ENCODE results near the gene TMEM168. TPM values are rescaled to one million over a fixed set of nuclear protein-coding genes. Genes with fewer than 3 reads are reported as not detected.

TMEM168 gene
- total RNA-seq, 4 donors from 2014 or later, result 10.3 to 119 (median 52.8) TPM

DNA sequence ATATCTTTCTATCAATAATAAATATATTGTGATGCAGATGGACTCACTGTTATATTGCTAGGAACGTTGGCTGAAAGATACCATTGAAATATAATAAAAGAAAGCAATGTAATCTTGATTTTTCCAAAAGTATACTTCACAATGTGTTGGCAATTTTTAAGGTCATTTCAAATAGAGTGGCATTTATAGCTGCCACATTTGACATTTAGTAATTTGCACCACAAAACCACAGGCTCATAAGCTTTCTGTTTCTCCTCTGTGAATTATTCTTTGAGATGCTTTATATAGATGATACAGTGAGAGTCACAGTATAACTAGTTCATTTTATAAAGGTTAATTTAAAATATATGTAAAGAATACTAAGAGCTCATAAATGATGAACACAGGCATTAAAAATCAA lies 44.6 kb downstream of the TMEM168 start:
- H3K36me3 ChIP-seq, result no peaks in the 10 kb centered on the region
- H3K27me3 ChIP-seq, result no peaks in the 10 kb centered on the region
- no peak for TF ChIP-seq POLR2A (IDR thresholded peaks at IDR 0.05)
- TF ChIP-seq, protein P1, sequence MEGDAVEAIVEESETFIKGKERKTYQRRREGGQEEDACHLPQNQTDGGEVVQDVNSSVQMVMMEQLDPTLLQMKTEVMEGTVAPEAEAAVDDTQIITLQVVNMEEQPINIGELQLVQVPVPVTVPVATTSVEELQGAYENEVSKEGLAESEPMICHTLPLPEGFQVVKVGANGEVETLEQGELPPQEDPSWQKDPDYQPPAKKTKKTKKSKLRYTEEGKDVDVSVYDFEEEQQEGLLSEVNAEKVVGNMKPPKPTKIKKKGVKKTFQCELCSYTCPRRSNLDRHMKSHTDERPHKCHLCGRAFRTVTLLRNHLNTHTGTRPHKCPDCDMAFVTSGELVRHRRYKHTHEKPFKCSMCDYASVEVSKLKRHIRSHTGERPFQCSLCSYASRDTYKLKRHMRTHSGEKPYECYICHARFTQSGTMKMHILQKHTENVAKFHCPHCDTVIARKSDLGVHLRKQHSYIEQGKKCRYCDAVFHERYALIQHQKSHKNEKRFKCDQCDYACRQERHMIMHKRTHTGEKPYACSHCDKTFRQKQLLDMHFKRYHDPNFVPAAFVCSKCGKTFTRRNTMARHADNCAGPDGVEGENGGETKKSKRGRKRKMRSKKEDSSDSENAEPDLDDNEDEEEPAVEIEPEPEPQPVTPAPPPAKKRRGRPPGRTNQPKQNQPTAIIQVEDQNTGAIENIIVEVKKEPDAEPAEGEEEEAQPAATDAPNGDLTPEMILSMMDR (IDR thresholded peaks at IDR 0.05), result no peak
- H3K4me1 ChIP-seq, result no peaks in the 10 kb centered on the region
- intact Hi-C loops (cut with DNase I; ENCODE audit: low total_unique reads), result no loop called here
- DNase-seq, result no peak
- no peaks in the 10 kb centered on the region for H3K9me3 ChIP-seq
- H3K27ac ChIP-seq, result no peak overlapping the region
- no peak overlapping the region for H3K4me3 ChIP-seq

DNA sequence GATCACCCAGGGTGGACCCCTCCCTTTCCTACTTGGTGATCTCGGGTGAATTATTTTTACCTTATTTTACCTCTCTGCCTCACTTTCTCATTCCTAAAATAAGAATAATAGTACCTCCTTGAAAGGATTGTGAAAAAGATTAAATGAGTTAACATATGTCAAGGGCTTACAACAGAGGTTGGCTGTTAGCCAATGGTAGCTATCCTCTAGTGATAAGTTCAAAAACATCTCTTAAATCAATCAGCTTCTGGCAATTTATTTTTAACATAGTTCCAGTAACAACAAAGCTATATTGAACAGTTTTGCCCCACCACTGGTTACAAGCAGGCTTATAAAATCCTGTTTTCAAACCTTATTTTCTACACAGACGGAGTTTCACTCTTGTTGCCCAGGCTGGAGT lies 45.4 kb downstream of the TMEM168 start:
- intact Hi-C loops (cut with DNase I; ENCODE audit: low total_unique reads), result no loop called here
- Histone ChIP-seq H3K27me3 (no peaks in the 10 kb centered on the region), H3K9me3 (no peaks in the 10 kb centered on the region), H3K36me3 (no peaks in the 10 kb centered on the region), H3K27ac (no peak overlapping the region), H3K4me1 (no peaks in the 10 kb centered on the region), H3K4me3 (no peak overlapping the region)
- no peak for TF ChIP-seq POLR2A (IDR thresholded peaks at IDR 0.05)
- TF ChIP-seq, protein P1 (IDR thresholded peaks at IDR 0.05), result no peak
- no peak for DNase-seq

DNA sequence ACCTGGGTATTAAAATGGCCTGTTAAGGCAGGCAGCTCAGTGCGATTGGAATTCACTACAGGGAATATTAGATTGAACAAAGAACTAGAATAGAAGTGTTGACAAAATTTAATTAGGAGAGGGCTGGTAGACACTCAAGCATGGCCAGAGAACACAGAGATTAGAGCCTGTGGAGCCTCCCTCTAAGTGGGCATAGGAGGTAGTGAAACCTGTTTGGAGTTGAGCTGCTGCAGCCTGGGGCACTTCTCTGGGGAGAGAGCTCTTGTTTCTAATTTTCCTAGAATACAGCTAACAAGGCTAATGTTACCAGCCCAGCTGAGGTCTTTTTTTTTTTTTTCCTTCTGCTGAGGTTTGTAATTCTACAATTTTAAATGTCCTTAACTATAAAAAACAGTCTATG lies 46.4 kb downstream of the TMEM168 start:
- no peaks in the 10 kb centered on the region for H3K27me3 ChIP-seq
- H3K9me3 ChIP-seq, result peaks cover 0 to 3% of the 10 kb centered on the region in 2 donors
- no peaks in the 10 kb centered on the region for H3K36me3 ChIP-seq
- H3K27ac ChIP-seq, result no peak overlapping the region
- TF ChIP-seq, protein P1 (IDR thresholded peaks at IDR 0.05), result no peak
- no peak for TF ChIP-seq POLR2A (IDR thresholded peaks at IDR 0.05)
- H3K4me1 ChIP-seq, result no peaks in the 10 kb centered on the region
- no peak for DNase-seq
- intact Hi-C loops (cut with DNase I; ENCODE audit: low total_unique reads), result no loop called here
- no peak overlapping the region for H3K4me3 ChIP-seq

DNA sequence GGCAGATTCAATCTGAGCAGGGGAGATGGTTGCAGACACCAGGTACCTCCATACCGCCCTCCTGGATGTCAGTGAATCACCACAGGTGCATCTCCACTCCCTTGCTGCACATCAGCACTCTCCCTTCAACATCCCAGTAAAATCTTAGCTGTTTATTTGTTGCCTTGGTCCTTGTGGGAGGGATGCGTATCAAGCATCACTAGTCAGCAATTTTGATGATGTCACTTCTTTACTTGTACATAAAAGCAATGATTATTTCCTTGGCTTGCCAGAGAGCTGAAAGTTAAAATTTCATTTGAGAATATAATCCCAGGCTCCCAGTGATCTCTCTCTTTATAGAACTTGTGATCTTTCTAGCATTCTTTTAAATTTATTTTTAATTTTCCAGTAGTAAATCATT lies 49.5 kb downstream of the TMEM168 start:
- Histone ChIP-seq H3K9me3 (peaks cover 0 to 11% of the 10 kb centered on the region in 2 donors), H3K36me3 (no peaks in the 10 kb centered on the region), H3K27ac (no peak overlapping the region), H3K4me1 (no peaks in the 10 kb centered on the region), H3K27me3 (no peaks in the 10 kb centered on the region), H3K4me3 (no peak overlapping the region)
- DNase-seq, result no peak
- TF ChIP-seq, protein P1 (IDR thresholded peaks at IDR 0.05), result no peak
- no peak for TF ChIP-seq POLR2A (IDR thresholded peaks at IDR 0.05)
- intact Hi-C loops (cut with DNase I; ENCODE audit: low total_unique reads), result no loop called here

DNA sequence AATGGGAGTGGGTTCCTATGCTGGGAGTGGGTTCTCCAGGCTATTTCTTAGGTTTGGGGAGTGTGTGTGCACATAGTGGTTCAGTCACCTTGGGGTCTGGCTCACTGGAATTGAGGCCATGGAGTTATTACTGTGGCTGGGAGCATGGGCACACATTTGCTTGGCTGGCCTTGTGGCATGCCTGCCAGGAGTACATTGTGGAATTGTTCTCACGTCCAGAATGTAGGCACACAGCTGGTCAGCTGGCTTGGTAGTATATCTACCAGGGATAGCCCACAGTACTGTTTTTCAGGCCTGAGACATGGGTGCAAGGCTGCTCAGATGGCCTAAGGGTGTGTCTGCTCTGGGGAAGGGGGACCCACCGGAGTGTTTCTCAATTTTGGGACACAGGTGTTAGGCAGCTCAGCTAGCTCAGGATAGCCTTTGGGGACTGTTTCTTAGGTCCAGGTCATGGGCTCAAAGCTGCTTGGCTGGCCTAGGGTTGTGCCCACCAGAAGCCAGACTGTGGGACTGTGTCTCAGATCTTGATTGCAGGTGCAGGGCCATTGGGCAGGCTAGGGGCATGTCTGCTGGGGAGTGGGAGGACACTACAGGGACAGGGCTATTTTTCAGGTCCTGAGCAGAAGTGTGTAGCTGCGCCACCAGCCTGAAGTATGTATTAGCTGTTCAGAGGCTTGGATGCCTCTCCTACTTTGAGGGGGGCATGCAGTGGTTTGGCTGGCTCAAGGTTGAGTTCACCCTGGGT lies 50.6 kb downstream of the TMEM168 start:
- no peak overlapping the region for H3K4me3 ChIP-seq
- no peaks in the 10 kb centered on the region for H3K27me3 ChIP-seq
- peaks cover 0 to 15% of the 10 kb centered on the region in 2 donors for H3K9me3 ChIP-seq
- H3K27ac ChIP-seq, result no peak overlapping the region
- DNase-seq, result no peak
- no peaks in the 10 kb centered on the region for H3K36me3 ChIP-seq
- no peaks in the 10 kb centered on the region for H3K4me1 ChIP-seq
- intact Hi-C loops (cut with DNase I; ENCODE audit: low total_unique reads), result no loop called here
- TF ChIP-seq, protein P1 (IDR thresholded peaks at IDR 0.05), result no peak
- TF ChIP-seq POLR2A (IDR thresholded peaks at IDR 0.05), result no peak

Measured in uterus (tissue), 4 donors.